Mesodermal cell (in vitro differentiated cells): ENCODE data around the gene ATRN.

ENCODE experiments used
- H3K27ac ChIP-seq: 2 replicates; pipeline ENCODE4 v1.7.0; 2013; ENCODE audit warnings: mild to moderate bottlenecking, low read depth, low read length, moderate library complexity; ENCODE audit not compliant: severe bottlenecking
- H3K36me3 ChIP-seq: 2 replicates; pipeline ENCODE4 v1.7.1; 2013; ENCODE audit warnings: mild to moderate bottlenecking, low read length, moderate library complexity; ENCODE audit not compliant: control insufficient read depth, insufficient read depth
- H3K4me1 ChIP-seq: one replicate; pipeline ENCODE4 v1.7.1; 2013; ENCODE audit warnings: mild to moderate bottlenecking, low read length; ENCODE audit not compliant: insufficient read depth, control insufficient read depth, poor library complexity, severe bottlenecking
- H3K4me3 ChIP-seq: 2 replicates; pipeline ENCODE4 v1.7.0; 2013; ENCODE audit warnings: low read length, control low read depth, mild to moderate bottlenecking; ENCODE audit not compliant: insufficient read depth, poor library complexity, severe bottlenecking; ENCODE audit errors: extremely low read depth
- H3K9me3 ChIP-seq: 2 replicates; pipeline ENCODE4 v1.7.1; 2013; ENCODE audit warnings: mild to moderate bottlenecking, low read length, moderate library complexity; ENCODE audit not compliant: control insufficient read depth
- WGBS, 2 experiments: methylation state at CpG; one replicate each; pipeline ENCODE4 v1.1.5; 2013; ENCODE audit warnings: missing lambda C conversion rate in 2 of 2; ENCODE audit not compliant: insufficient coverage in 2 of 2; 5-methylcytosine and 5-hydroxymethylcytosine counted together

The ATRN gene

DNA sequence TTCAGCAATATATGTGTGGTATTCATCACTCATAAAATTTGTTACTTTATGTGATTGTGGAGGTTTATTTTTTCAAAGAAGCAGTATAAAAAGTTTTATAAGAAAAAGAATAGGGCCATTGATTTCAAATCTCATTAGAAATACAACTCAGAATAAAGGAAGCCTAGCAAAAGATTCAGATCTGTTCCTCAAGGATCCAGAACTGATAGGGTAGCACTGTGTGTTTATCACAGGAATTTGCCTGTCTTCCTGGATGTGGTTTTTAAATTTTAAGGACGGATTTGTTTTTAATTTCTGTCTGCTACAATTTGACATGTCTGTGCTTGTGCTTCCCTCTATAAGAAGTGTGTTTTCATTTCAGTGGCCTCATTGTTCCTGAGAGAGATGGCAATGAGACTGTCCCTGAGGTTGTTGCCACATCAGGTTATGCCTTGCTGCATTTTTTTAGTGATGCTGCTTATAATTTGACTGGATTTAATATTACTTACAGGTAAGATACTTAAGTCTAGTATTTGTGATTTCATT is 74.6 kb downstream of the ATRN start:
- Histone ChIP-seq H3K36me3 (peaks cover 17% of the 10 kb centered on the region), H3K4me1 (peaks cover 6% of the 10 kb centered on the region), H3K4me3 (no peak overlapping the region), H3K27ac (no peak overlapping the region), H3K9me3 (no peaks in the 10 kb centered on the region)
- WGBS, 2 experiments = no CpG with 5 or more reads among the region's 1 CpG

DNA sequence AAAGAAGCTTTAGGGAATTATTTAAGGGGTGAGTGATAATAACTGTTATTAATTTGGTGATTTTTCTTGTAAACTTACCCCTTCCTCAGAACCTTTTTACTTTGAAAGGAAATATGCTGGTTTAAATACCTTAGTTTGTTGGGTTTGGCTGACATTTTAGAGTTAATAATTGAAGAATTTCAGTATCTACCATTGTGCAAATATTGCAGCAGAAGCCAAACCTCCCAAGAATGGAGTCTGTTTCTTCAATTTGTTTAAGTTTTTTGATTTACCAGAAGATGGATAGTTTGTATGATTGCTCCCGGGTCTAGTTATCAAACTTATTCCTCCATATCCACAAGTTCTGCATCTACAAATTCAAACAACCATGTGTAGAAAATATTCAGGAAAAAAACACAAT is 77.1 kb downstream of the ATRN start:
- Histone ChIP-seq H3K4me1 (peaks cover 6% of the 10 kb centered on the region), H3K9me3 (no peaks in the 10 kb centered on the region), H3K27ac (no peak overlapping the region), H3K4me3 (no peak overlapping the region), H3K36me3 (peaks cover 22% of the 10 kb centered on the region)
- WGBS, 2 experiments = no CpG with 5 or more reads among the region's 1 CpG

DNA sequence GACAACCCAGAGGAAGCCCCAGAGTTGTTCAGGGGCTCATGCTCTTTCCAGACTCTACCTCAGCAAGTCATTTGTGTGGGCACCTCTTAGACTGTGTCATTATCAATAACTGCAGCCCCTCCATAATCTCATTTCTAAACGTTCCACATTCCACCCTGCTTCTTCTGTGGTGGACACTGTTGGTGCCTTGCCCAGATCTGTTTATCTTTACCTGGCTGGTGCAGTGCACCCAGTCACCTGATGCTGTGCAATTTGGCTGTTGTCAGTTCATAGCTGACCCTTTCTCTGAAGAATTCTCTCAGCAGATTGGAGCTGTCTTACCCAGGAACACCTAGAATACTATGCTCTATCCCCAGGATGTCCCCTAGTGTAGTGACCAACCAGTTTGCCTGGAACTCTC is 80.0 kb downstream of the ATRN start:
- no peaks in the 10 kb centered on the region for H3K9me3 ChIP-seq

DNA sequence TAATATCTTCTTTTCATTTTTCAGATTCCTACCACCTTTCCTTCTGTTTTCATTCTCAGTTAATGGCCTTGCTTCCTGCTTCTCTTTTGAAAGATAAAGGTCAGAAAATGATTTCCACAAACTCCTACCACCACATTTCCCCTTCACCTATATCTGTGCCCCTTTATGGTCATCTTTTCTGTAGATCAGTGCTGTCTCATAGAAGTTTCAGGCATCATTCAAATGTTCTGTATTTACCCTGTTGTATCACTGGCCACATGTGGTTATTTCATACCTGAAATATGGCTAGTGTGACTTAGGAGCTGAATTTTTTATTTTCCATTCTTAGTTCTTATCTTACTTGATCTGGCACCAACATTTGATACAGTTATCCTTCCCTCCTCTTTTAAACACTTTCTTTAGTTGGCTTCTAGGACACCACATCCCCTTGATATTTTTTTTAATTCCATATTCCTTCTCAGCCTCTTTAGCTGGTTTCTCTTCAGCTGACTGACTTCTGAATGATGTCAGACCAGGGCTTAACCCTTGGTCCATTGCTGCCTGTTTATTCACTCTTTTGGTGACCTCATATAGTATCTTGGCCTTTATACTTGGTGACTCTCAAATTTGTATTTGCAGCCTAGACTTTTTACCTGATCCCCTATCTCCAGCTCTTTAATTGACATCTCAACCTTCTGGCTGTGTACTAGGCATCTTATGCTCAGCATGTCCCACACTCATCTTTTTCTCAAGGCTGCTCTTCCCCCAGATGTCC is 81.0 kb downstream of the ATRN start:
- Histone ChIP-seq H3K4me1 (no peaks in the 10 kb centered on the region), H3K36me3 (peaks cover 19% of the 10 kb centered on the region), H3K27ac (no peak overlapping the region), H3K4me3 (no peak overlapping the region), H3K9me3 (no peaks in the 10 kb centered on the region)

More for the DNA sequence above, 80.0 kb downstream of the ATRN start:
- no peak overlapping the region for H3K4me3 ChIP-seq
- no peaks in the 10 kb centered on the region for H3K4me1 ChIP-seq
- H3K27ac ChIP-seq = no peak overlapping the region
- WGBS, 2 experiments = 64 to 100% methylated on average over 1 of the region's 1 CpG
- peaks cover 22% of the 10 kb centered on the region for H3K36me3 ChIP-seq

- H3K9me3 ChIP-seq = no peaks in the 10 kb centered on the region
- whole genome bisulfite sequencing, 2 experiments = 45 to 46% methylated on average over 2 of the region's 3 CpGs
Observed at GRCh38 chr20:3553663-3554062, 82.8 kb downstream of the ATRN start.

DNA sequence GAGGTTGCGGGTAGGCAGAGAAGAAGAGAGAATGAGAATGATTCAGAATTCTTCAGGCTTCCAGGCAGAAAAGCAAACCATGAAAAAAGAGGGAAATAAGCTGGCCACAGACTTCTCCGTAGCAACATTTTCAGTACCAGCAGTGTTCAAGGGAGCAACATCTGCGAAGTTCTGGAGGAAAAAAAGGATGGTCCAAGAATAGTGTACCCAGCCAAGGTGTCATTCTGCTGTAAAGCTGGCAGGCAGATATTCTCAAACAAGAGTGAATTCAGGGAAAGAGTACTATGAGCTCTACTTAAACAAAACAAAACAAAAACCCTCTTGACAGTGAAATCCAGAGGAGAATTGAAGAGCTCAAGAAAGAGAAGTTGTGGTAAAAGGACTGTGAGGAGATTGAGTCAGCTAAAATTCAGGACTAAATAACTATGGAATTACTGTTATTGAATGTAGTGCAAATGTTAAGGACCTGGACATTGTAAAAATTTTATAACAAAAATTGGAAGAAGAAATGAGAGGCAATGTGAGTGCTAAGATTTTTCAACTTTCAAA is 86.5 kb downstream of the ATRN start:
- Histone ChIP-seq H3K36me3 (no peaks in the 10 kb centered on the region), H3K4me3 (no peak overlapping the region), H3K27ac (no peak overlapping the region), H3K4me1 (no peaks in the 10 kb centered on the region), H3K9me3 (no peaks in the 10 kb centered on the region)
- 93% methylated on average over 3 of the region's 3 CpGs; no CpG with 5 or more reads in 1 of the 2 experiments for WGBS, 2 experiments

More at GRCh38 chr20:3553663-3554062, 82.8 kb downstream of the ATRN start:
- Histone ChIP-seq H3K4me3 (no peak overlapping the region), H3K27ac (no peak overlapping the region), H3K36me3 (peaks cover 11% of the 10 kb centered on the region), H3K4me1 (no peaks in the 10 kb centered on the region)

DNA sequence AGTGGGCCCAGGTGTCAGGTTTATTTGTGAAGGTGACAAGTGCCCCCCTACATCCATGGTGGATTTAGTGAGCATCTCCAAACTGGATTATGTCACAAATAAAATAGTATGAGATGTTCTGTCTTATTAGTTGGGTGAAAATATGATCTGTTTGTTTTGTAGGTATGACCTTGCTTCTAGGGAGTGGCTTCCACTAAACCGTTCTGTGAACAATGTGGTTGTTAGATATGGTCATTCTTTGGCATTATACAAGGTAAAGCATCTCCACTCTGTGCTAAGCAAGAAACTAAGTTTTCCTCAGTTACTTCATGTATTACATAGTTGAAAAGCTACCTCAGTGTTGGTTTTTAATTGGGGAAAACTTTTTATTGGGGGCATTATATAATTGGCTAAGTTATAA is 88.4 kb downstream of the ATRN start:
- WGBS, 2 experiments = 100% methylated on average over 1 of the region's 1 CpG; no CpG with 5 or more reads in 1 of the 2 experiments
- Histone ChIP-seq H3K27ac (no peak overlapping the region), H3K4me3 (no peak overlapping the region), H3K4me1 (no peaks in the 10 kb centered on the region), H3K9me3 (no peaks in the 10 kb centered on the region), H3K36me3 (peaks cover 5% of the 10 kb centered on the region)

DNA sequence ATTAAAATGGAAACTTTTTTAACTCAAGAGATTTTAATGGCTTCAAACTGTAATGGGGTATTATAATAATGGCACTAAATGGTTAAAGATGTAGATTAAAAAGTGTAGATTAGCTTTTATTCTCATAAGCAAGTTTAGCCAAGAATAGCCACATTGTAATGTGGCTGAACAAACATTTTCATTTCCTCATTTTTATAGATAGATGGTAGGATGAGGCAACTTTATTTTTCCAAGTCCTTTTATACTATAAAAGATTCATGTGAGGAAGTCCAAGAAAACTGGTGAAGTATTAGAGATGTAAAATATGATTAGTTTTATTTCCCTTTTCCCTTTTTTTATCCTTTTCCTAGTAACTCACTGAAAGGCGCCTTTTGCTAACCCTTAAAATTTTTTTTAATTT is 88.8 kb downstream of the ATRN start:
- Histone ChIP-seq H3K27ac (no peak overlapping the region), H3K36me3 (peaks cover 6% of the 10 kb centered on the region), H3K4me1 (no peaks in the 10 kb centered on the region), H3K9me3 (no peaks in the 10 kb centered on the region), H3K4me3 (no peak overlapping the region)
- whole genome bisulfite sequencing, 2 experiments = no CpG with 5 or more reads among the region's 1 CpG

DNA sequence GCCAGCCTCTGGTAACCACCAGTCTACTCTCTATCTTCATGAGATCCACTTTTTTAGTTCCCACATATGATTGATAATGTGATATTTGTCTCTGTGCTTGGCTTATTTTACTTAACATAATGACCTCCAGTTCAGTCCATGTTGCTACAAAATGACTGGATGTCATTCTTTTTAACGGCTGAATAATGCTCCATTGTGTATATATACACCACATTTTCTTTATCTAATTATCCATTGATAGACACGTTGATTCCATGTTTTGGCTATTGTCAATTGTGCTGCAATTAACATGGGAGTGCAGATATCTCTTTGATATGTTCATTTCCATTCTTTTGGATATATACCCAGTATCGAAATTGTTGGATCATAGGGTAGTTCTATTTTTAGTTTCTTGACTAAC is 89.3 kb downstream of the ATRN start:
- no peak overlapping the region for H3K27ac ChIP-seq
- H3K4me1 ChIP-seq = no peaks in the 10 kb centered on the region
- WGBS, 2 experiments = 100% methylated on average over 1 of the region's 3 CpGs; no CpG with 5 or more reads in 1 of the 2 experiments
- peaks cover 6% of the 10 kb centered on the region for H3K36me3 ChIP-seq
- no peak overlapping the region for H3K4me3 ChIP-seq
- H3K9me3 ChIP-seq = no peaks in the 10 kb centered on the region

GRCh38 chr20:3560578-3560977 is 89.8 kb downstream of the ATRN start:
- Histone ChIP-seq H3K36me3 (peaks cover 6% of the 10 kb centered on the region), H3K9me3 (no peaks in the 10 kb centered on the region), H3K4me1 (no peaks in the 10 kb centered on the region), H3K4me3 (no peak overlapping the region), H3K27ac (no peak overlapping the region)
- 100% methylated on average over 1 of the region's 1 CpG; no CpG with 5 or more reads in 1 of the 2 experiments for WGBS, 2 experiments

GRCh38 chr20:3563133-3563532 is 92.3 kb downstream of the ATRN start:
- no peaks in the 10 kb centered on the region for H3K4me1 ChIP-seq
- H3K36me3 ChIP-seq = peaks cover 8% of the 10 kb centered on the region
- no peak overlapping the region for H3K4me3 ChIP-seq
- H3K27ac ChIP-seq = no peak overlapping the region
- 100% methylated on average over 1 to 2 of the region's 3 CpGs for WGBS, 2 experiments
- H3K9me3 ChIP-seq = no peaks in the 10 kb centered on the region
